Stimulated activated CD8-positive, alpha-beta memory T cell treated with anti-CD3 and anti-CD28 coated beads, Interleukin-7, amount 100 ng/mL, for 1 hour (primary cell): ENCODE results near the gene MAP3K7.

Source experiments
- DNase-seq, 2 donors: peaks; one replicate each; pipeline ENCODE4 v3.0.0-alpha.2; 2020; ENCODE audit warnings: low read depth in 2 of 2

The MAP3K7 gene

GRCh38 chr6:90530882-90531281 is 56.0 kb downstream of the MAP3K7 start:
- no peak for DNase-seq

- DNase-seq = no peak
These were observed 61.5 kb downstream of the MAP3K7 start for GRCh38 chr6:90525421-90525820.

GRCh38 chr6:90523779-90524310 is 63.0 kb downstream of the MAP3K7 start:
- DNase-seq = no peak

GRCh38 chr6:90521955-90522354 is 64.9 kb downstream of the MAP3K7 start:
- no peak for DNase-seq

GRCh38 chr6:90516074-90516660 is 70.7 kb downstream of the MAP3K7 start:
- no peak for DNase-seq

- DNase-seq = no peak
These were observed 72.4 kb downstream of the MAP3K7 start for GRCh38 chr6:90514496-90514895.

- DNase-seq = no peak
These were observed 78.1 kb downstream of the MAP3K7 start for GRCh38 chr6:90508753-90509152.

- no peak for DNase-seq
These were observed 83.9 kb downstream of the MAP3K7 start for GRCh38 chr6:90502866-90503407.

- no peak for DNase-seq
These were observed 84.5 kb downstream of the MAP3K7 start for GRCh38 chr6:90502381-90502780.

- DNase-seq = no peak
These were observed 86.4 kb downstream of the MAP3K7 start for GRCh38 chr6:90500458-90500857.

- DNase-seq = no peak
These were observed 89.5 kb downstream of the MAP3K7 start for GRCh38 chr6:90497411-90497810.

- no peak for DNase-seq
These were observed 90.4 kb downstream of the MAP3K7 start for GRCh38 chr6:90496258-90497016.

GRCh38 chr6:90495216-90495817 is 91.6 kb downstream of the MAP3K7 start:
- no peak for DNase-seq

GRCh38 chr6:90494067-90494780 is 92.6 kb downstream of the MAP3K7 start:
- no peak for DNase-seq

GRCh38 chr6:90493332-90493731 is 93.5 kb downstream of the MAP3K7 start:
- no peak for DNase-seq

GRCh38 chr6:90492798-90493197 is 94.1 kb downstream of the MAP3K7 start:
- DNase-seq = no peak

GRCh38 chr6:90492369-90492768 is 94.5 kb downstream of the MAP3K7 start:
- no peak for DNase-seq

- no peak for DNase-seq
These were observed 96.7 kb downstream of the MAP3K7 start for GRCh38 chr6:90490030-90490716.

- no peak for DNase-seq
These were observed 98.1 kb downstream of the MAP3K7 start for GRCh38 chr6:90488816-90489215.

- DNase-seq = no peak
These were observed 101.1 kb downstream of the MAP3K7 start for GRCh38 chr6:90485635-90486277.

- DNase-seq = no peak
These were observed 102.0 kb downstream of the MAP3K7 start for GRCh38 chr6:90484903-90485302.
